ENCODE results near the gene C19orf85. TPM values are rescaled to one million over a fixed set of nuclear protein-coding genes. Genes with fewer than 3 reads are reported as not detected.

C19orf85 gene
- total RNA-seq, 4 donors from 2014 or later = not detected

DNA sequence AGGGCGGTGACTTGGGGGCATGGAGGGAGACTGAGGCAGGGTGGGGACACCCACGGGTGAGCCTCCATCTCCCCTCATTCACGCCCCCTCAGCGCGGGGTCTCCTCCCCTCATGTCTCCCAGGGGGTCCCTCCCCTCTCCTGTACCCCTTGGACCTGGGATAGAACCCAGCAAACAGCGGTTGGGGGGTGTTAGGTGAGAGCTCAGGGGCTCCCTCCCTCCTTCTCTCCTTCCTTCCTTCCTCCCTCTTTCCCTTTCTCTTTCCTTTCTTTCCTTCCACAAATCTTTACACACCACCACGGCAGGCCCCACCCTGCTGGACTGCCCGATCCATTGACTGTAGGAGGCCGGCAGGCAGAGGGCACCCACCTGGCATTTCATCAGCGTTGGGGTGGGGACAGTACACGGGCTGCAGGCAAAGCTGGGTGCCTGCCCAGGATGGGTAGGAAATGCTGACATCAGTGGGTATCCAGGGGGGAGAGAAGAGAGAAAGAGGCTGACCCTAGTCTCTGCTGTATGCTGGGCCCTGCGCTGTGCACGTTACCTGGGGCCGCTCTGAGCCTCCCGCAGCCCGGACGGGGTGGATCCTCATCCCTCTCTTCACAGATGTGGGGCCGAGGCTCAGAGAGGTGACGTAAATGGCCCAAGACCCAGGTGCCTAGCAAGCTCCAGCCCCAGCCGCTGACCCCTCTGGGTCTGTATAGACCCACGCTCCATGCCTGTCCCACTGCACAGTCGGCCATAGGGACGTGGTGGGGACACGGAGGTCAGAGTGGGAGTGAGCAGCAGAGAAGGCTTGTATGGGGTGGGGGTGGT, 27.2 kb upstream of the C19orf85 start:
- H3K4me3 ChIP-seq (ENCODE audit: low read depth, poor library complexity, severe bottlenecking) = no peak overlapping the region
- WGBS, 2 donors = 36 to 58% methylated on average over 23 of the region's 24 CpGs
- intact Hi-C loops (cut with DNase I; ENCODE audit: low total_unique reads) = loop anchor here (10.0 kb wide), 1 partner anchor 347 kb away; the partner anchor contains the start of gene TNNT1
- TF ChIP-seq, protein P1, sequence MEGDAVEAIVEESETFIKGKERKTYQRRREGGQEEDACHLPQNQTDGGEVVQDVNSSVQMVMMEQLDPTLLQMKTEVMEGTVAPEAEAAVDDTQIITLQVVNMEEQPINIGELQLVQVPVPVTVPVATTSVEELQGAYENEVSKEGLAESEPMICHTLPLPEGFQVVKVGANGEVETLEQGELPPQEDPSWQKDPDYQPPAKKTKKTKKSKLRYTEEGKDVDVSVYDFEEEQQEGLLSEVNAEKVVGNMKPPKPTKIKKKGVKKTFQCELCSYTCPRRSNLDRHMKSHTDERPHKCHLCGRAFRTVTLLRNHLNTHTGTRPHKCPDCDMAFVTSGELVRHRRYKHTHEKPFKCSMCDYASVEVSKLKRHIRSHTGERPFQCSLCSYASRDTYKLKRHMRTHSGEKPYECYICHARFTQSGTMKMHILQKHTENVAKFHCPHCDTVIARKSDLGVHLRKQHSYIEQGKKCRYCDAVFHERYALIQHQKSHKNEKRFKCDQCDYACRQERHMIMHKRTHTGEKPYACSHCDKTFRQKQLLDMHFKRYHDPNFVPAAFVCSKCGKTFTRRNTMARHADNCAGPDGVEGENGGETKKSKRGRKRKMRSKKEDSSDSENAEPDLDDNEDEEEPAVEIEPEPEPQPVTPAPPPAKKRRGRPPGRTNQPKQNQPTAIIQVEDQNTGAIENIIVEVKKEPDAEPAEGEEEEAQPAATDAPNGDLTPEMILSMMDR (IDR thresholded peaks at IDR 0.05) = no peak
- DNase-seq (ENCODE audit: low spot score in 2 of 2) = no peak

DNA sequence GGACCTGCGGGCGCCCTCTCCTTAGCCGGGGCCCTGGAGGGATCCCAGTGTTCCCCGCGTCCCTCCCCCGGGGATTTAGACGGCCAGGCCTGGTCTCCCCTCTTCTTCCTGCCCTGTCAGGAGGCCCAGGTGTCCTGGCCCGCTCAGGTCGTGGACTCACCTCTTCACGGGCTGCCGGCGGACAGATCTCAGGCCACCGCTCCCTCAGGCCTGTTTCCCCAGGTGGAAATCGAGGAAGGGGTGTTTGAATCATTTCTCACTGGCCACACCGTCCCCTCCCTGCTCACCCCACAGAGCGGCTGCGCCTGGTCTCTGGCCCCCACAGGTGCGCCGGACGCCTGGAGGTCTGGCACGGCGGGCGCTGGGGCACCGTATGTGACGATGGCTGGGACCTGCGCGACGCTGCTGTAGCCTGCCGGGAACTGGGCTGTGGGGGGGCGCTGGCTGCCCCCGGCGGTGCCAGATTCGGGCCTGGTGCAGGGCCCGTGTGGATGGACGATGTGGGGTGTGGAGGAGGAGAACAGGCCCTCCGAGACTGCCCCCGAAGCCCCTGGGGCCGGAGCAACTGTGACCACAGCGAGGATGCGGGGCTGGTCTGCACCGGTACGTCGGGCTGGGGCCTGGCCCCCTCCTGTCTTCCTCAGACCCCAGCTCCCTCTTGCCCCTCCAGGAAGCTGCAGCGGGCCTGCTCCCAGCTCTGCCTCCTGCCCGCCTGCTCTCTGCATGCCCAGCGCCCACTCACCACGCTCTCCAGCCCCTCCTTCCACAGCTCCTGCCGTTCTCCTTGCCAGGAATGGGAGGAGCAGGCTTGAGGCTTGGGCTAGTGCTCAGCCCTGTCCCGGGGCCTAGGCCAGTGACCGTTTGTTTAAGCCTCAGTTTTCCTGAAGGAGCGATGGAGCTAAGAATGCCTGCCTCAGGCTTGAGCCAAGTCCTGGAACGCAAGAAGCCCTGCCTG, 26.2 kb upstream of the C19orf85 start:
- intact Hi-C loops (cut with DNase I; ENCODE audit: low total_unique reads) = loop anchor here (10.0 kb wide), 1 partner anchor 346 kb away; the partner anchor contains the start of gene TNNT1
- TF ChIP-seq, protein P1 (IDR thresholded peaks at IDR 0.05) = no peak
- TF ChIP-seq POLR2A (IDR thresholded peaks at IDR 0.05) = no peak
- no peak overlapping the region for H3K4me3 ChIP-seq (ENCODE audit: low read depth, poor library complexity, severe bottlenecking)
- DNase-seq (ENCODE audit: low spot score in 2 of 2) = no peak
- WGBS, 2 donors = 68 to 75% methylated on average over 21 to 49 of the region's 52 CpGs

DNA sequence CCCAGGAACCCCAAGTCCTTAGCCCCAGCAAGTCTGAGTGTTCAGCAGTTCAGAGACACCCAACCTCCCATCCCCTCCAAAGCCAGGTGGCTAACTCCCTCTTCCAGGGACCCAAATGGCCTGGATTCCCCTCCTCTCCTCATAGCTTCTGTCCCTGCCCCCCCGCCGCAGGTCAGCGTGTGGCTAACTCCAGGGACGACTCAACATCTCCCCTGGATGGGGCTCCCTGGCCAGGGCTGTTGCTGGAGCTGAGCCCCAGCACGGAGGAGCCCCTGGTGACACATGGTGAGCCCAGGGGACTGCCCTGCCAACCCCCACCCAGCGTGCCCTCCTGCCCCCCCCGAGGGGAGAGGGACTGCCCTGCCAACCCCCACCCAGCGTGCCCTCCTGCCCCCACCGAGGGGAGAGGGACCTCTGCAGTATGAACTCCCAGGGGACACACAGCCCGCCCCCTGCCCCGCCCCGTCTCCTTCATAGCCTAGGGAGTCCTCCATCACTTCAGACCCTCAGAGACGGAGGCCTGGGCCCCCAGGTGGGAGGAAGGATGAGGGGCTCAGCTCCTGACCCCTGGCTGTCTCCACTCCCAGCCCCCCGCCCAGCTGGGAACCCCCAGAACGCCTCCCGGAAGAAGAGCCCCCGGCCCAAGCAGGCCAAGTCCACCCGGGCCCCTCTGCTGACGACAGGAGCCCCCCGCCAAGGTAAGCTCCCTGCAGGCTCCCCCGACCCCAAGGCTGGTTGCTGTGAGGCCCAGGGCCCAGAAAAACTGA, 25.3 kb upstream of the C19orf85 start:
- 72 to 84% methylated on average over 9 to 18 of the region's 21 CpGs for WGBS, 2 donors
- TF ChIP-seq, protein P1 (IDR thresholded peaks at IDR 0.05) = no peak
- no peak for TF ChIP-seq POLR2A (IDR thresholded peaks at IDR 0.05)
- intact Hi-C loops (cut with DNase I; ENCODE audit: low total_unique reads) = loop anchor here (10.0 kb wide), 1 partner anchor 345 kb away; the partner anchor contains the start of gene TNNT1
- H3K4me3 ChIP-seq (ENCODE audit: low read depth, poor library complexity, severe bottlenecking) = no peak overlapping the region
- no peak for DNase-seq (ENCODE audit: low spot score in 2 of 2)

DNA sequence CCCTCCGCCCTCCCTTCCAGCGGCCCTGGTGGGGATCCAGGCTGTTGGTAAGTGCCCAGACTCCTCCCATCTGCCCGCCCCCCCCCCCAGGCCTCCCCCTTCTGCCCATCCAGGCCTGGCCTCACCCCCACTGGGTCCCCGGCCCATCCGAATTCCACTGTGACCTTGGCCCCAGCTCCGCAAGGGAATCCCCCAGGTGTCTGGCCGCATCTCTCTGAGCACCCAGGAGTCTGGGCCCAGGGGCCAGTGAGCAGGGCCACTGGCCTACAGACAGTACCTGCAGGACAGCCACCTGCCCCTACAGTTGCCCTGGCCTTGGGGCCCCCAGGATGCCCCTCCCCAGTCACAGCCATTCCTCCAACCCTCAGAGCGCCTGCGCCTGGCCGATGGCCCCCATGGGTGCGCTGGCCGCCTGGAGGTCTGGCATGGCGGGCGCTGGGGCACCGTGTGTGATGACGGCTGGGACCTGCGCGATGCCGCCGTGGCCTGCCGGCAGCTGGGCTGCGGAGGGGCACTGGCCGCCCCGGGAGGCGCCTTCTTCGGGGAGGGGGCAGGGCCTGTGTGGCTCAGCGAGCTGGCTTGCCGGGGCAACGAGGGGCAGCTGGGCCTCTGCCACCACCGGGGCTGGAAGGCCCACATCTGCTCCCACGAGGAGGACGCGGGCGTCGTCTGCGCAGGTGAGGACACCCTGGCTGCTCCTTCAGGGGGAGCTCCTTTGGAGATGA, 24.6 kb upstream of the C19orf85 start:
- H3K4me3 ChIP-seq (ENCODE audit: low read depth, poor library complexity, severe bottlenecking) = no peak overlapping the region
- TF ChIP-seq, protein P1 (IDR thresholded peaks at IDR 0.05) = no peak

More for the DNA sequence above, 24.6 kb upstream of the C19orf85 start:
- WGBS, 2 donors = 46 to 61% methylated on average over 4 to 32 of the region's 36 CpGs
- intact Hi-C loops (cut with DNase I; ENCODE audit: low total_unique reads) = no loop called here
- no peak for DNase-seq (ENCODE audit: low spot score in 2 of 2)
